ENCODE data around the gene PDF.

DNA sequence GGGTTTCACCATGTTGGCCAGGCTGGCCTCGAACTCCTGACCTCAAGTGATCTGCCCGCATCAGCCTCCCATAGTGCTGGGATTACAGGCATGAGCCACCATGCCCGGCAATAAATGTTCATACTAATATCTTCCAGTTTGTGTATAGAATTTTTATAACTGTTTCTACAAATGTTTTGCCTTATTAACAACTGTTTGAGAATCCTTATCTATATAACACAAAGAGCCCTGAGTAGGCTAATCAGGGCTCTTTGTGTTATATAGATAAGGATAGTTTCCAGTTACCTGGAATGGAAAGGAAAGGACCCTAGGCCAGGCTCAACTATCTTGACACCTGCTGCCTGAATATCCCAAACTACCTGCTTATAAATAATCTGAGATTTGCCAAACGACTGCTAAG lies 38.5 kb upstream of the PDF start:
- TF ChIP-seq, protein P1, sequence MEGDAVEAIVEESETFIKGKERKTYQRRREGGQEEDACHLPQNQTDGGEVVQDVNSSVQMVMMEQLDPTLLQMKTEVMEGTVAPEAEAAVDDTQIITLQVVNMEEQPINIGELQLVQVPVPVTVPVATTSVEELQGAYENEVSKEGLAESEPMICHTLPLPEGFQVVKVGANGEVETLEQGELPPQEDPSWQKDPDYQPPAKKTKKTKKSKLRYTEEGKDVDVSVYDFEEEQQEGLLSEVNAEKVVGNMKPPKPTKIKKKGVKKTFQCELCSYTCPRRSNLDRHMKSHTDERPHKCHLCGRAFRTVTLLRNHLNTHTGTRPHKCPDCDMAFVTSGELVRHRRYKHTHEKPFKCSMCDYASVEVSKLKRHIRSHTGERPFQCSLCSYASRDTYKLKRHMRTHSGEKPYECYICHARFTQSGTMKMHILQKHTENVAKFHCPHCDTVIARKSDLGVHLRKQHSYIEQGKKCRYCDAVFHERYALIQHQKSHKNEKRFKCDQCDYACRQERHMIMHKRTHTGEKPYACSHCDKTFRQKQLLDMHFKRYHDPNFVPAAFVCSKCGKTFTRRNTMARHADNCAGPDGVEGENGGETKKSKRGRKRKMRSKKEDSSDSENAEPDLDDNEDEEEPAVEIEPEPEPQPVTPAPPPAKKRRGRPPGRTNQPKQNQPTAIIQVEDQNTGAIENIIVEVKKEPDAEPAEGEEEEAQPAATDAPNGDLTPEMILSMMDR (IDR thresholded peaks at IDR 0.05), result no peak
- TF ChIP-seq ZFX (IDR thresholded peaks at IDR 0.05; ENCODE audit: borderline replicate concordance), result no peak
